GM19240 (cell line): ENCODE results near the gene RNF151.
"Not testable (repeated sequence)": the region's sequence is repeated elsewhere in the genome, so short reads cannot be mapped to it uniquely, and the experiment has no call there.

Experiments
- DNase-seq: peaks from one replicate; pipeline ENCODE4 v3.0.0; 2011; ENCODE audit warnings: low spot score; ENCODE audit not compliant: insufficient read length

The RNF151 gene

DNA sequence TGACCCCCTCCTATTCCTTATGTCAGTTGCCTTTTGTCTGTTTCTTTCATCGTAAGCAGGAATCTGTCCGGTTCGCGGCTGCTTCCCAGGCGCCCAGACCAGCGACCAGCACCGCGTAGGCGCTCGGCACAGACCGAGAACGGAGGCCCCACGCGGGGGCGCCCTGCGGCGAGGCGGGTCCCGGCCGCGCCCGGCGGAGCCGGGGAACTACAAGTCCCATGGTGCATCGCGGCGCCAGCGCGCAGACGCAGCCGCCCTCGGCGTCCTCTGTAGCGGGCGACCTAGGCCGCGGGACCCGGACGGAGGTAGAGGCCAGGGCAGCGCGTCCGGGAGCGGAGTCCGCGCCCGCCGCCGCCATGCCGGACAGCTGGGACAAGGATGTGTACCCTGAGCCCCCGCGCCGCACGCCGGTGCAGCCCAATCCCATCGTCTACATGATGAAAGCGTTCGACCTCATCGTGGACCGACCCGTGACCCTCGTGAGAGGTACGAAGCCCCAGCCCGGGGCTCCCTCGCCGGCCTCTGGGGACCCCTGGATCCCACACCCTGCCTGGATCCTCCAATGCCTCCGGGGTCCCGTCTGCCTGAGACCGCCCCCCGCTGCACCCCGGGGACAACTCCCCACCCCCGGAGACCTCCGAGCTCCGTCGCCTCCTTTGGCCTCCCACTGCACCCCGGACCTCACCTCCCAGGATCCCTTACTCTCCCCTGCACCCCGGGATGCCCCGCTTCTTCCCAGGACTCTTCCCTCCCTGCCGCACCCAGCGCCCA is 7.2 kb upstream of the RNF151 start, which contains the start of gene NDUFB10:
TSS of gene NDUFB10 (plus strand) at position 270 of the 771 bp plus-strand sequence. CDS start at position 357, 87 bp downstream.
- peak; percentile 84 for DNase-seq

DNA sequence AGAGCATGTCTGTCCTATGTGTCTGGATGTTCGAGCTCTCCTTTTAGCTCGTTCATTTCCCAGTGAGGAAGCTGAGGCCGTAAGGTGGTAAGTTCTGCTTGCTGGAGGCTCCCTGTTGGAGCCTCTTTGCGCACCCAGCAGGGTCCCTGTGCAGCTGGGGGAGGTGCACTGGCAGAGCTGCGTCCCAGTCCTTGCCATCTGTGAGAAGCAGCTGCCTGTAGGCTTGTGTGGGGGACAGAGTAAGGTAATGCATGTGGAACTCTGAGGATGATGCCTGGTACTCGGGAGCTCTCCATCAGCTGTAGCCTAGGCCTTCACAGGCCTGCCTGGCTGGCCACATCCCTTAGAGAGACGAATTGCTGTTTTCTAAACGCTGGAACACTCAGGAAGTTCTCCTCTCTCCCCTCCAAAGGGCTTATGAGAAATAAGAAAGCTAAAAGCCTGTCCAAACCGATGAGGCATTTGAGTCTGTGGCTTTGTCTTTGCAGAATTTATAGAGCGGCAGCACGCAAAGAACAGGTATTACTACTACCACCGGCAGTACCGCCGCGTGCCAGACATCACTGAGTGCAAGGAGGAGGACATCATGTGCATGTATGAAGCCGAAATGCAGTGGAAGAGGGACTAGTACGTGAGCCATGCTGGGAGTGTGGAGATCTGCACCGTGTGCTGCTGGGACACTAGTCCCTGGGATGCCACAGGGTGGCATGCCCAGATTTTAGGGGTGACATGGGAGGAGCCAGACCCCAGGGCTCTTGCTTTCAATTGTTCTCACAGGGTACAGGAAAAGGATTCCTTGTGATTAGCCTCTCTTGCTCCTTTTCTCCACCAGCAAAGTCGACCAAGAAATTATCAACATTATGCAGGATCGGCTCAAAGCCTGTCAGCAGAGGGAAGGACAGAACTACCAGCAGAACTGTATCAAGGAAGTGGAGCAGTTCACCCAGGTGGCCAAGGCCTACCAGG is 5.7 kb upstream of the RNF151 start:
- no peak for DNase-seq

DNA sequence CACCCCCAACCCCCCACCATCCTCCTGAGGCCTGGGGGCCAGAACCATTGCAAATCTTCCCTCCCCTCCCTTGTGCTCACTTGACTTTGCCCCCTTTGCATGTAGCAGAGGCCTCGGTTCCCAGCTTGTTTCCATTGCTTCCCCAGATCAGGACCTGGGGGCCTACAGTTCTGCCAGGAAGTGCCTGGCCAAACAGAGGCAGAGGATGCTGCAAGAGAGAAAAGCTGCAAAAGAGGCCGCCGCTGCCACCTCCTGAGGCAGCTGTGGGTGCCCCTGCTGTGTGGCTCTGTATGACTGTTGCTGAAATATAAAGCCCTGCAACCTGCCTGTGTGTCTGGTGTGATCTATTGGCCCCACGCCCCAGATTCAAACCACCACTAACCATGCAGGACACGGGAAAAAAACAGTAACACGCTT is 5.0 kb upstream of the RNF151 start:
- DNase-seq, result no peak

DNA sequence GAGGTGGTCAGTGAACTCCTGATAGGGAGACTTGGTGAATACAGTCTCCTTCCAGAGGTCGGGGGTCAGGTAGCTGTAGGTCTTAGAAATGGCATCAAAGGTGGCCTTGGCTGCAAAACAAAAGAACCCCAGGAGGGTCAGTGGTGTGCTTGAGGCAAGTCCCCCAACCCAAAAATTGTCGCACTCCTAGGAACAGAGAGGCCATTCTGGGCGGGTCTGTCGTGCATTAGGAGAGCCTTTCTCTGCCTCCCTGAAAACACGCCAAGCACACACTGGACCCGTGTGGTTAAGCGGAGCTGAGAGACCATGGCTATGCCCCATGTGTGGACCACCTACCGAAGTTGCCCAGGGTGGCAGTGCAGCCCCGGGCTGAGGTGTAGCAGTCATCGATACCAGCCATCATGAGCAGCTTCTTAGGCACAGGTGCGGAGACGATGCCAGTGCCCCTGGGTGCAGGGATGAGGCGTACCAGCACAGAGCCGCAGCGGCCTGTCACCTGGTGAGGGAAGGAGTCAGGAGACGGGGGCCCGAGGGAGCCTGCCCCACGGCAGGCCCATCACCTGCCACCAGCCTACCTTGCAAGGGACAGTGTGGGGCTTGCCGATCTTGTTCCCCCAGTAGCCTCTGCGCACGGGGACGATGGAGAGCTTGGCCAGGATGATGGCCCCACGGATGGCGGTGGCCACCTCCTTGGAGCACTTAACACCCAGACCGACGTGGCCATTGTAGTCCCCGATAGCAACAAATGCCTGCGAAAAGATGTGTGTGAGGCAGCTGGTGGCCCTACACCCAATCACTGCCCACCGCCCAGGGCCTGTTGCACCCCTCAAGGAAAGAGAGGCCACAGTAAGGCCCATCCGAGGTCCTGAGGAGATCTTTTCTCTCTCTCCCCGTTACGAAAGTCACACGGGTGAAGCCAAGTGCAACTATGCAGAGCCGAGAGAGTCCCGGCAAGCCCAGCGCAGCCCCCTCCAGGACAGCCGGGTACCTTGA is 4.2 kb upstream of the RNF151 start:
- not testable (repeated sequence) for DNase-seq

DNA sequence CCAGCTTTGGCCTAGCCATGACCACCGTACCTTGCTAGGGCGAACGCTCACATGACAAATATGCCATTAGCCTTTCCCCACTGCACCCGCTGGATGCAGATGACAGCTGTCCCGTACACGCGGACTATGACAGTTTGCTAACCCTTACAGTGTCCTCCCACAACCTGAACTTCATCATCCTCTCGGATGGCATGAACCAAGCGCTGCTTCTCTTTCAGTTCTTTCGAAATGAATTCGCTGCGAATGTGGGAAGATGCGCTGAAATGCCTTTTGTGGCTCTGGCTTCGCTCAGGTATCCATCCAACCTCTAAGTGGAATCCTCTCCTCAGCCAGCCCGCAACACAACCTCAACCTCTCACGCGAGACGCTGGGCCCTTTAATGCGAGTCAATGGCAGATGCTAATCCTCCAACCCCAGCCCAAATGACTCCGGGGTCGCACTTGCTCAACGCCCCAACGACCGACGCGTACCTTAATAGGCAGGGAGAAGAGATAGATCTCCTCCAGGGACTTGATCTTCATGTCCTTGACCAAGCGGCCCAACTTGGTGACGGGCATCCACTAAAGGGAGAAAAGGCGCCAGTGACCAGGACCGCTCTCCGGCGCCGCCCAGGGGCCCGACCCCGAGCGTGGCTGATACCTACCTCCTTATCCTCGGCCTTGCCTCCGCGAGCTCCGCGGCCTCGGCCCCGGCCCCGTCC is 2.7 kb upstream of the RNF151 start:
- no peak for DNase-seq

DNA sequence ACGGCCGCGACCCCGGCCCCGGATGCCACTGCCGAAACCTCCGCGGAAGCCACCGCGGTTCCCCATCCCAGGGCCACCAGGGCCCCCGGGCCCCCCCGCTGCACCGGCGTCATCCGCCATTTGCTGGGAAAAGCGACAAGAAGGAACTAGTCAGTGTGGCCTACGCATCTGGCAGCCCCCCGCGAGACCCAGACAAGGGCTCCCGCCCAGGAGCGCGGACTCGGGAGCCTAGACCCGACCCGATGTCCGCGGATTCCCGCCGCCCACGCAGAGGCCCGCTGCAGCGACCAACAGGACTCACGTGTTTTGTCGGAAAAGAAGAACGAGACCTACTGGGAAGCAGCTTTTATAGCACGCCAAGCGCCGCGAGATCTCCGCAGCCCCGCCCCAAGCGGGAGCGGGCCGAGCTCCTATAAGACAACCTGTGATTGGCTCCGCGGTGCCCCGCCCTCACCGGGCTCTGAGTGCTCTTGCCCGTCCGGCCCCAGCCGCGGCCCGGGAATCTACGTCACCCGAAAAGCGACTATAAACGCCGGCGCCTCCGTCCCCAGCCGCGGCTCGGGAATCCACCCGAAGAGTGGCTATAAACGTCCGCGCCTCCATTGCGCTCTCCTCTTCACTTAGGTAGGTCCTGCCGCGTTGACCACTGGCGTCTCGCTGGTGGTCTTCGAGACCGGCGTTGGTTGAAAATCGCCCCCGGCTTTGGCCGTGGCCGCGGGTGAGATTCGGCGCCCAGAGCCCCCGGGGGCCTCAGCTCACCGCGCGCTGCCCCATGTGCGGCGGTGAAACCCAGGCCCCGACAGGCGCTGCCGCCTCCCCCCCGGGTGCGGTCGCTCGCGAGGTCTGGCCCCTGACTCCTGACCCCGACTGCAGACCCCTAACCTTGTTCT is 1.9 kb upstream of the RNF151 start, which contains the start of gene RPS2:
TSS of gene RPS2 (minus strand) at position 321 of the 890 bp plus-strand sequence. CDS start at position 120, 201 bp downstream.
- DNase-seq, result peak; percentile 100

DNA sequence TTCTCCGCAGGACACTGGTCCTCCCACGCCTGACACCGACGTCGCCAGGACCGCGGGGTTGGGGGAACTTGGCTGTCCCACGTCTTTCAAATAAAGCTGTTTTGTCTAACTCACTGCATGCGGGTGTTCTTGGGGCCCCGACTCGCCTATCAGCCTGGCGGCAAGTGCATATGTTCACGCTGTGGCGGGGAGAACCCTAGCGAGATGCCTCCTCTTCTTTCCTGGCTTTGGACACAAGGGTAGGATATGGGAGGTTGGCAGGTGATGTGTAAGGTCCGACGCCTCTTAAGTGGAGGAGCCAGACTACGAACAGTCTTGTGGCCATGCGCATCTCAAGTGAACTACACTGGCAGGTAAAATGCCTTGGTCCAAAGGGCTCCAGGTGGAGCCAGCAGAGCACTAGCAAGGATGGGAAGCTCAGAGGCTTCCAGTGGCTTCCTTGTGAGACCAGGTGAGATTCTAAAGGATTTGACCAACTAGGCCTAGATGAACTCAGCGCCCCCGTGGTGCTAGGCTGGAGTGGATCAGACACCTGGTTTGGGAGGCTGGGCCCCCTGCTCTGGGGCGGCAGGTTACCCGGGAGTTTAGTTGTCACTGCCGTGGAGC is 1.2 kb upstream of the RNF151 start:
- DNase-seq, result no peak

DNA sequence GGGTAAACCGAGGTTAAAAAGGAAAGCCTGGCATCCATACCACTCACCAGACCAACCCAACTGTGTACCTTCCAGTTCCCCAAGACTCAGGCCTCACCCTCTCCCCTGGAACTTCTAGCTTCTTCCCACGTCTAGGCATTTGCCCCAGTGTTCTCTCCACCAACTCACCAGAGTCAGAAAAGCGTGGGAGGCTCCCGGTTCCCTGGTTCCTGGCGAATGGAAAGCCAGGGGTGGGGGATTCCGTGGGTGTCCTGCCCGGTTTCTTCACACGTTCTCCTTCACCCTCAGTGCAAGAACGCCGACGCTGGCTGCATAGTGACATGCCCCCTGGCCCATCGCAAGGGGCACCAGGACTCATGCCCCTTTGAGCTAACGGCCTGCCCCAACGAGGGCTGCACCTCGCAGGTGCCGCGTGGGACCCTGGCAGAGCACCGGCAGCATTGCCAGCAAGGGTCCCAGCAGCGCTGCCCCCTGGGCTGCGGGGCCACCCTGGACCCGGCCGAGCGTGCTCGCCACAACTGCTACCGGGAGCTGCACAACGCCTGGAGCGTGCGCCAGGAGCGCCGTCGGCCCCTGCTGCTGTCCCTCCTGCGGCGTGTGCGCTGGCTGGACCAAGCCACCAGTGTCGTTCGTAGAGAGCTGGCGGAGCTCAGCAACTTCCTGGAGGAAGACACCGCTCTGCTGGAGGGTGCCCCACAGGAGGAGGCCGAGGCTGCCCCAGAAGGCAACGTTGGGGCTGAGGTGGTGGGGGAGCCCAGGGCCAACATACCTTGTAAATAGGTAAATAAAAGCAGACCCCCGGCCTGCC is 1.7 kb downstream of the RNF151 start:
- no peak for DNase-seq

DNA sequence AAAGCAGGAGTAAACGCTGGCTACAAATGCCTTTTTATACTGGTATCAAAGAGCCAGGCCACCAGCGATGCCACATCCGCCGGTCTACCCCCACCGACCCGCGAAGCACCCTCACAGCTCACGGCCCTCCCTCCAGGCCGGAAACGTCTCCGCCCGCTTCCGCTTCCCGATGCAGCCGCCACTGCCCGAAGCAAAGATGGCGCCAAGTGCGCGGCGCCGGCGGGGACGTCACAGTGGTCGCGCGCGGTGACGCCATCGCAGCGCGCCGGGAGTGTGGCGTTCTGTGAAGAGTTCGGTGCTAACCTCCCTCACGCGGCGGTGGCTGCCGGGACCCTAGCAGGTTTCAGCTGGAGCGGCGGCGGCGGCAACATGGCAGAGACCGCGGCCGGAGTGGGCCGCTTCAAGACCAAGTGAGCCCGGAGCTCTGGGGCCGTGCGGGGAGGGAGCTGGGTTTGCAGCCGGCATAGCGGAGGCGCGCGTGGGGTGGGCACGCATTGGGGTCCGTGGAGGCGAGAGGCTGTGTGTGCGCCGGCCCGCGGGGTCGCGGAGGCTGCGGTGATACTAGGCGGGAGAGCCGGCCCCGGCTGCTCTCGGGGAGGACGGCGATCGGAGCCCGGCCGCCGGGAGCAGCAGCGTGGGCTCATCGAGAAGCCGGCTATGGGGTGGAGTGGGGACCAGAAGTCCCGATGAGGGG is 5.3 kb downstream of the RNF151 start, which contains the start of gene TBL3:
TSS of gene TBL3 (plus strand) at position 258 of the 694 bp plus-strand sequence. CDS start at position 370, 112 bp downstream.
- peak; percentile 100 for DNase-seq

DNA sequence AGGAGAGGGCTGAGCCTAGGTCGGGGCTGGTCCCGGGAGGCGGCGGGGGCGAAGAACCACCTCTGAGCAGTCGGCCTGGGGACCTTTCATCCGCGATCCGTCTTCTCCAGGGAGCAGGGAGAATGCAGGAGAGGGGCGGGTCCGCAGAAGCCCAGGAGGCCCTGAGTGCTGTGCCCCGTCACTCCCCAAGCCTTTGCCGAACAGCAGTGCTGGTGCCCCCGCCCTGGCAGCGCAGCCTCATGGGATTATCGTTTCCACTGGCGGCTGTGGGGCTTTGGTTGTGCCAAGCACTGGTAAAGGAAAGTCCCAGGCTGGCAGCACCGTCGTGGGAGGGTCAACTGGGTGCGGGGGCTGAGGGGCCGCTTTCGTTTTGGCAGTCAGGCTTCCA is 5.8 kb downstream of the RNF151 start:
- no peak for DNase-seq

DNA sequence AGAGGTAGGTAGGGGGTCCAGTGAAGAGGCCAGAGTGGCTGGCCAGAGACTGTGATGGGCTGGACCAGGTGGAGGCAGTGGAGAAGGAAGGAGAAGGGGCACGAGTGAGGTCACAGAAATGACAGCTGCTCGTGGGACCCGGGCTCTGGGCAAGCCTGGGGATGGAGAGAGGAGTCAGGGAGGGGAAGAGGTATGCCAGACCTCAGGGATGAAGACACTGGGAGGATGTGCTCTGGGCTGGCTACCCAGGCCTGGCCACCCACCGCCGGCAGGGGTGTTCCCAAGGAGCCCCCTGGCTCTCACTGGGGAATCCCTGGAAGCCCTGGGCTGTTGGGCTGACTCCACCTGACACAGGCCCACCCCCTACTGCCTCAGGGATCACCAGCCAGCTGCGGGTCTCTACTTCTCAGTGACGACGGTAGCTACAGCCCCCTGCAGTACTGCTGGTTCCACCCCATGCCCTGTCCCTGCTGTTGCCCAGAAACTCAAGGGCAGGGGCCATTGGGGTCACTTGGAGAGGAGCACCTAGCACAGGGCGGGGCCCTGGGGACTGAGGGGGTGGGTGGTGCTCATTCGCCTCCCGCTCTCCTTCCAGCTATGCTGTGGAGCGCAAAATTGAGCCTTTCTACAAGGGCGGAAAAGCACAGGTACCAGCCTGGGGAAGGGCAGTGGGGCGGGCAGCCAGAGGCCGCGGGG is 7.0 kb downstream of the RNF151 start:
- DNase-seq, result no peak

DNA sequence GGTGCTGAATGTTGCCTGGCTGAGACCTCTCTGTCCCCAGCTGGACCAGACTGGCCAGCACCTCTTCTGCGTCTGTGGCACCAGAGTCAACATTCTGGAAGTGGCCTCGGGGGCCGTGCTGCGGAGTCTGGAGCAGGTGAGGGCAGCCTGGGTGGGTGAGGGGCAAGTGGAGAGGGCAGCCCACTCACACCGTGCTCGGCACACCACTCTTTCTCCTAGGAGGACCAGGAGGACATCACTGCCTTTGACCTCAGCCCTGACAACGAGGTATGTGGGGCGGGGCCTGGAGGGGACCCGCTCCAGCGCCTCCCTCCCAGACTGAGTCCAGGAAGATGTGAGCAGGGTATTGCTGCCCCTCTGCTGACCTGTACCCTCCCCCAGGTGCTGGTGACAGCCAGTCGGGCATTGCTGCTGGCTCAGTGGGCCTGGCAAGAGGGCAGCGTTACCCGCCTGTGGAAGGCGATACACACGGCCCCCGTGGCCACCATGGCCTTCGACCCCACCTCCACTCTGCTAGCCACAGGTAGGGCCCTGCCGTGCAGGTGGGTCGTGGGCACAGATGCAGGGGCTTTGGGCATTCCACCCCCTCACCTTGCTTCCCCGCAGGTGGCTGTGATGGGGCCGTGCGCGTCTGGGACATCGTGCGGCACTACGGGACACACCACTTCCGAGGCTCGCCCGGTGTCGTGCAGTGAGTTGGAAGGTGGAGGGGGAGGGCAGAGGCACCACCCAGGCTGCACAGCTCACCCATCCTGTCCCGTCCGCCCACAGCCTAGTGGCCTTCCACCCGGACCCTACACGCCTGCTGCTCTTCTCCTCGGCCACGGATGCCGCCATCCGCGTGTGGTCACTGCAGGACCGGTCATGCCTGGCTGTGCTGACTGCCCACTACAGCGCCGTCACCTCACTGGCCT is 7.8 kb downstream of the RNF151 start:
- DNase-seq, result no peak

DNA sequence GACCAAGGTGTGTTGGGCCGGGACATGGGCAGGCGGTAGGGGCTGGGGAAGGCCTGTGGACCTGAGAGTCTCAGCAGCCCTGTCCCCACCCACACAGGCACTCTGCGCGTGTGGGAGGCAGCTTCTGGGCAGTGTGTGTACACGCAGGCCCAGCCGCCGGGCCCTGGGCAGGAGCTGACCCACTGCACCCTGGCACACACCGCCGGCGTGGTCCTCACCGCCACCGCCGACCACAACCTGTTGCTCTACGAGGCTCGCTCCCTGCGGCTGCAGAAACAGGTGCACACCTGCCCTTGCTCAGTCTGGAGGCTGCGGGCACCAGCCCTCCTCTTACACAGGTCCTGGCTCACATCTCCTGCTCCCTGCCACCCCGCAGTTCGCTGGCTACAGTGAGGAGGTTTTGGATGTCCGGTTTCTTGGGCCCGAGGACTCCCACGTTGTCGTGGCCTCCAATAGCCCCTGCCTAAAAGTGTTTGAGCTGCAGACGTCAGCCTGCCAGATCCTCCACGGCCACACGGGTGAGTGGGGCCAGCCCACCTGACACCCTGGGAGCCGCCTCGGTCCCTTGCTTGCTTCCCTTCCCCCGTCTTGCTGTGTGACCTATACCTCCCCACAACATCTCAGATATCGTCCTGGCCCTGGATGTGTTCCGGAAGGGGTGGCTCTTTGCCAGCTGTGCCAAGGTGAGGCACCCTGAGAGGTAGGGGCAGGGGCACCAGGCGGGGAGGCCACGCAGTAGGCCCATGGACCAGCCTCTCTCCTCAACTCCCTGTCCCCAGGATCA is 9.0 kb downstream of the RNF151 start:
- DNase-seq, result no peak

DNA sequence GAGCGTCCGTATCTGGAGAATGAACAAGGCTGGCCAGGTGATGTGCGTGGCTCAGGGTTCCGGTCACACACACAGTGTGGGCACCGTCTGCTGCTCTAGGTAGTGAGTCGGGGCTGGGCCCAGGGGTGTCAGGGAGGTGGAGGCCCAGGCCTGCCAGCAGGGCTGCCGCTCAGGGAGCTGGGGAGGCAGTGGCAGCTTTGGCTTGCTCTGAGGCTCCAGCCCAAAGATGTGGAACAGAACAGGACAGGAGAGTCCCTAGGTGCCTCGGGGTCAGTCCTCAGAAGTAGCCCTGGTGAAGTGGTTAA is 9.5 kb downstream of the RNF151 start:
- no peak for DNase-seq
